NCI-H510A (cell line): Measurements from ENCODE around the gene LIMK2.

ENCODE experiments used
- DNase-seq: peaks from one replicate; lab custom pipeline; 2025; lab: John Stamatoyannopoulos, UW

The LIMK2 gene

DNA sequence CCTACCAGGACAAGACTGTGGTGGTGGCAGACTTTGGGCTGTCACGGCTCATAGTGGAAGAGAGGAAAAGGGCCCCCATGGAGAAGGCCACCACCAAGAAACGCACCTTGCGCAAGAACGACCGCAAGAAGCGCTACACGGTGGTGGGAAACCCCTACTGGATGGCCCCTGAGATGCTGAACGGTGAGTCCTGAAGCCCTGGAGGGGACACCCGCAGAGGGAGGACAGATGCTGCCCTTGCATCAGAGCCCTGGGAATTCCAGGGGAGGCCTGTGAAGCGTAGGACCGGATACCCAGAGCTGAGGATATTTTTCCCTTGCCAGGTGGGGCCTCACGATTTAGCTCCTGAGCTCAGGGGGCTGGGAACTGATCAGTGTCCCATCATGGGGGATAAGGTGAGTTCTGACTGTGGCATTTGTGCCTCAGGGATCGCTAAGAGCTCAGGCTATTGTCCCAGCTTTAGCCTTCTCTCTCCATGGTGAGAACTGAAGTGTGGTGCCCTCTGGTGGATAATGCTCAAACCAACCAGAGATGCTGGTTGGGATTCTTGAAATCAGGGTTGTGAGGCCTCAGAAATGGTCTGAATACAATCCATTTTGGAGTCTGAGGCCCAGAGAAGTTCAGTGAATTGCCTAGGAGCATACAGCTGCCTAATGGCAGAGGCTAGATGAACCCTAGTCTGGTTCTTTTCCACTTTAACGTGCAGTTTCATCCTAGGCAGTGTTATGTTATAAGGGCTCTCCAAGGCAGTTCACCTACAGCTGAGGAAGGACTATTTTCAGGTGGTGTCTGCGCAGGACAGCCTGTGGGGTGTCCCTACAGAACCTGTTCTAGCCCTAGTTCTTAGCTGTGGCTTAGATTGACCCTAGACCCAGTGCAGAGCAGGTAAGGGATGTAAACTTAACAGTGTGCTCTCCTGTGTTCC is 60.7 kb downstream of the LIMK2 start:
- no peak for DNase-seq

DNA sequence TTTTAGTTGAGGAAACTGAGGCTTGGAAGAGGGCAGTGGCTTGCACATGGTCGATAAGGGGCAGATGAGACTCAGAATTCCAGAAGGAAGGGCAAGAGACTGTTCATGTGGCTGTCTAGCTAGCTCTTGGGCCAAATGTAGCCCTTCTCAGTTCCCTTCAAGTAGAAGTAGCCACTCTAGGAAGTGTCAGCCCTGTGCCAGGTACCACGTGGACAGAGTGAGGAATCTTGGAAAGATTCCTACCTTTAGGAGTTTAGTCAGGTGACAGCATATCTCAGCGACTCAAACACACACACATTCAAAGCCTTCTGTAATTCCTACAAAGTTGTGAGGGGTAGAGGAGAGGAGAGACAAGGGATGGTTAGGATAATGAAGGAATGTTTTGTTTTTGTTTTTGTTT is 61.9 kb downstream of the LIMK2 start:
- no peak for DNase-seq

DNA sequence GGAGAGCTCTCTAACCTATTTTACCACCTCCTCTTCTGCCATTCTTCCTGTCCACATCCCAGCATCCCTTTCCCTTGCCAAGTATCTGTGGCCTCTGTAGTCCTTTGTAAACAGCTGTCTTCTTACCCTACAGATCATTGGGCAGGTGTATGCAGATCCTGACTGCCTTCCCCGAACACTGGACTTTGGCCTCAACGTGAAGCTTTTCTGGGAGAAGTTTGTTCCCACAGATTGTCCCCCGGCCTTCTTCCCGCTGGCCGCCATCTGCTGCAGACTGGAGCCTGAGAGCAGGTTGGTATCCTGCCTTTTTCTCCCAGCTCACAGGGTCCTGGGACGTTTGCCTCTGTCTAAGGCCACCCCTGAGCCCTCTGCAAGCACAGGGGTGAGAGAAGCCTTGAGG is 62.9 kb downstream of the LIMK2 start:
- DNase-seq = no peak

DNA sequence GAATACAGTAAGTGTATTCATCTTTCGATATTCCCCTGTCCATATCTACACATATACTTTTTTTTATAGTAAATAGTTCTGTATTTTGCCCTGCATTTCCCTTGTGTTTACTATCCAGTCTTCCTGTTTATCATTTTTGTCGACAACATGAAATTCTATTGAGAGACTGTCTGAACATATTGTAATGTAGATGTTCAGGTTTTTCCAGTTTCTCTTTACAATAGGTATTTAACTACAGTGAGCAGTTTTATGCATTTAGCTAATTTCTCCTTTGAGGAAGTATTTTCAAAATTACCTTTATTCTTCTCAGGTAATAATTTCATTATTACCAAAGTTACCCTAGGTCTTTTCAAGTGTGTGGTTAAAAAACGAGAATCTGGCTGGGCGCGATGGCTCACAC is 63.5 kb downstream of the LIMK2 start:
- no peak for DNase-seq

DNA sequence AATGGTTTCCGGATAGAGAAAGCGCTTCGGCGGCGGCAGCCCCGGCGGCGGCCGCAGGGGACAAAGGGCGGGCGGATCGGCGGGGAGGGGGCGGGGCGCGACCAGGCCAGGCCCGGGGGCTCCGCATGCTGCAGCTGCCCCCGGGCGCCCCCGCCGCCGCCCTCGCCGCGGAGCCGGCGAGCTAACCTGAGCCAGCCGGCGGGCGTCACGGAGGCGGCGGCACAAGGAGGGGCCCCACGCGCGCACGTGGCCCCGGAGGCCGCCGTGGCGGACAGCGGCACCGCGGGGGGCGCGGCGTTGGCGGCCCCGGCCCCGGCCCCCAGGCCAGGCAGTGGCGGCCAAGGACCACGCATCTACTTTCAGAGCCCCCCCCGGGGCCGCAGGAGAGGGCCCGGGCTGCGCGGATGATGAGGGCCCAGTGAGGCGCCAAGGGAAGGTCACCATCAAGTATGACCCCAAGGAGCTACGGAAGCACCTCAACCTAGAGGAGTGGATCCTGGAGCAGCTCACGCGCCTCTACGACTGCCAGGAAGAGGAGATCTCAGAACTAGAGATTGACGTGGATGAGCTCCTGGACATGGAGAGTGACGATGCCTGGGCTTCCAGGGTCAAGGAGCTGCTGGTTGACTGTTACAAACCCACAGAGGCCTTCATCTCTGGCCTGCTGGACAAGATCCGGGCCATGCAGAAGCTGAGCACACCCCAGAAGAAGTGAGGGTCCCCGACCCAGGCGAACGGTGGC is 64.5 kb downstream of the LIMK2 start:
- no peak for DNase-seq

DNA sequence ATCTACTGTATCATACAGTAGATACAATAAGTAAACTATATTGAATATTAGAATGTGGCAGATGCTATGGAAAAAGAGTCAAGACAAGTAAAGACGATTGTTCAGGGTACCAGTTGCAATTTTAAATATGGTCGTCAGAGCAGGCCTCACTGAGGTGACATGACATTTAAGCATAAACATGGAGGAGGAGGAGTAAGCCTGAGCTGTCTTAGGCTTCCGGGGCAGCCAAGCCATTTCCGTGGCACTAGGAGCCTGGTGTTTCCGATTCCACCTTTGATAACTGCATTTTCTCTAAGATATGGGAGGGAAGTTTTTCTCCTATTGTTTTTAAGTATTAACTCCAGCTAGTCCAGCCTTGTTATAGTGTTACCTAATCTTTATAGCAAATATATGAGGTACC is 65.6 kb downstream of the LIMK2 start:
- no peak for DNase-seq

DNA sequence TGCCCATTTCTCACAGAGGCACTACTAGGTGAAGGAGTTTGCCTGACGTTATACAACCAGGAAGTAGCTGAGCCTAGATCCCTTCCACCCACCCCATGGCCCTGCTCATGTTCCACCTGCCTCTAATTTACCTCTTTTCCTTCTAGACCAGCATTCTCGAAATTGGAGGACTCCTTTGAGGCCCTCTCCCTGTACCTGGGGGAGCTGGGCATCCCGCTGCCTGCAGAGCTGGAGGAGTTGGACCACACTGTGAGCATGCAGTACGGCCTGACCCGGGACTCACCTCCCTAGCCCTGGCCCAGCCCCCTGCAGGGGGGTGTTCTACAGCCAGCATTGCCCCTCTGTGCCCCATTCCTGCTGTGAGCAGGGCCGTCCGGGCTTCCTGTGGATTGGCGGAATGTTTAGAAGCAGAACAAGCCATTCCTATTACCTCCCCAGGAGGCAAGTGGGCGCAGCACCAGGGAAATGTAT is 66.1 kb downstream of the LIMK2 start:
- DNase-seq = no peak

DNA sequence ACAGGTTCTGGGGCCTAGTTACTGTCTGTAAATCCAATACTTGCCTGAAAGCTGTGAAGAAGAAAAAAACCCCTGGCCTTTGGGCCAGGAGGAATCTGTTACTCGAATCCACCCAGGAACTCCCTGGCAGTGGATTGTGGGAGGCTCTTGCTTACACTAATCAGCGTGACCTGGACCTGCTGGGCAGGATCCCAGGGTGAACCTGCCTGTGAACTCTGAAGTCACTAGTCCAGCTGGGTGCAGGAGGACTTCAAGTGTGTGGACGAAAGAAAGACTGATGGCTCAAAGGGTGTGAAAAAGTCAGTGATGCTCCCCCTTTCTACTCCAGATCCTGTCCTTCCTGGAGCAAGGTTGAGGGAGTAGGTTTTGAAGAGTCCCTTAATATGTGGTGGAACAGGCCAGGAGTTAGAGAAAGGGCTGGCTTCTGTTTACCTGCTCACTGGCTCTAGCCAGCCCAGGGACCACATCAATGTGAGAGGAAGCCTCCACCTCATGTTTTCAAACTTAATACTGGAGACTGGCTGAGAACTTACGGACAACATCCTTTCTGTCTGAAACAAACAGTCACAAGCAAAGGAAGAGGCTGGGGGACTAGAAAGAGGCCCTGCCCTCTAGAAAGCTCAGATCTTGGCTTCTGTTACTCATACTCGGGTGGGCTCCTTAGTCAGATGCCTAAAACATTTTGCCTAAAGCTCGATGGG is 66.7 kb downstream of the LIMK2 start:
- no peak for DNase-seq

DNA sequence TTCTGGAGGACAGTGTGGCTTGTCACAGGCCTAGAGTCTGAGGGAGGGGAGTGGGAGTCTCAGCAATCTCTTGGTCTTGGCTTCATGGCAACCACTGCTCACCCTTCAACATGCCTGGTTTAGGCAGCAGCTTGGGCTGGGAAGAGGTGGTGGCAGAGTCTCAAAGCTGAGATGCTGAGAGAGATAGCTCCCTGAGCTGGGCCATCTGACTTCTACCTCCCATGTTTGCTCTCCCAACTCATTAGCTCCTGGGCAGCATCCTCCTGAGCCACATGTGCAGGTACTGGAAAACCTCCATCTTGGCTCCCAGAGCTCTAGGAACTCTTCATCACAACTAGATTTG is 67.2 kb downstream of the LIMK2 start:
- no peak for DNase-seq

DNA sequence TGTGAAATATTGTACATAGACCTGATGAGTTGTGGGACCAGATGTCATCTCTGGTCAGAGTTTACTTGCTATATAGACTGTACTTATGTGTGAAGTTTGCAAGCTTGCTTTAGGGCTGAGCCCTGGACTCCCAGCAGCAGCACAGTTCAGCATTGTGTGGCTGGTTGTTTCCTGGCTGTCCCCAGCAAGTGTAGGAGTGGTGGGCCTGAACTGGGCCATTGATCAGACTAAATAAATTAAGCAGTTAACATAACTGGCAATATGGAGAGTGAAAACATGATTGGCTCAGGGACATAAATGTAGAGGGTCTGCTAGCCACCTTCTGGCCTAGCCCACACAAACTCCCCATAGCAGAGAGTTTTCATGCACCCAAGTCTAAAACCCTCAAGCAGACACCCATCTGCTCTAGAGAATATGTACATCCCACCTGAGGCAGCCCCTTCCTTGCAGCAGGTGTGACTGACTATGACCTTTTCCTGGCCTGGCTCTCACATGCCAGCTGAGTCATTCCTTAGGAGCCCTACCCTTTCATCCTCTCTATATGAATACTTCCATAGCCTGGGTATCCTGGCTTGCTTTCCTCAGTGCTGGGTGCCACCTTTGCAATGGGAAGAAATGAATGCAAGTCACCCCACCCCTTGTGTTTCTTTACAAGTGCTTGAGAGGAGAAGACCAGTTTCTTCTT is 67.9 kb downstream of the LIMK2 start:
- DNase-seq = no peak

DNA sequence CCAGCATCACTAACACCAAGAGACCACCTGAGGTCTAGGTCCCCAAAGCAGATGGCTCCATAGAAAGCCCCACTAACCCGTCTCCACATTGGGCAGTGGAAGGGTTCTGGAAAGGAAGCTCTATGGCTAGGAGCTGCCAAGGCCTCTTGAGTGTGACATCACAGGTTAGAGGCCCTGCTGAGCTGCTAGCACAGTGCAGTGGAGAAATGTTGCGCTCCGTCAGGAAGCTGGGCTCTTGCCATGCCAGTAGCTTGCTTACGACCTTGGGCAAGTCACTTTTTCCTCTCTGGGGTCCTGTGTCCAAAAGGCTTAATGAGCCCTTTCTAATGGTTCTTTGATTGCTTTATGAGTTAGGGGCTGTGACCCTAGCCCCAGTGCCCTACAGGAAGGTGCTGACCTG is 69.6 kb downstream of the LIMK2 start:
- no peak for DNase-seq

DNA sequence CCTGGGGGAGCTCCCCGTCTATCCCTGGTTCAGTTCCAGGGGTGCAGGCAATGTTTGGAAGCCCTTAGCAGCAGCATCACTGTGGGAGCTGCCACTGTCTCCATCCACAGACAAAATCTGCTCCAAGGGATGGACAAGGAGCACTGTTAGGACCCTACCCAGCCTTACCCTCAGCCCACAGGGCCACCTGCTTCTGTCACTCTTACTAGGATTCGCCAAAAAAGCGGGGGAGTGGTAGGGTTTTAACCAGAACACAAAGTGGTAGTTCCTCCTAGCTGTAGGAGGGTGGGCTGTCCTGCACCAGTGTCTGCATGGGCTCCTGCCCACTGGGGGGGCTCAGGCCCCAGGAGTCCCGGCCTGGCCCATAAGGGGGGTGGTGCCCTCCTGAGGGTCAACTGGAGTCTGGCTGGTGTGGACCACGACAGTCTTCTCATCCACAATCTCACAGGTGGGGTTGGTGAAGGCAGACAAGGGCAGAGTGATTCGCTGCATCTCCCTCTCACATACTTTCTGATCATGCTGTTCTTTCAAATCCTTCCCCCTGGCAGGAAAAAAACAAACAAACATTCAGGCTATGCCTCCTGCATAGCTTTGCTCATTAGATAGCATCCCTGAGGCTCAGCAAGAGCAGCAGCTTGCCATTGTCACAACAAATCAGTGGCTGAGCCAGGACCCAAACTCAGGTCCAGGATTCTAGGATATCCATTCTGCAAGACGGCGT is 70.8 kb downstream of the LIMK2 start:
- no peak for DNase-seq

DNA sequence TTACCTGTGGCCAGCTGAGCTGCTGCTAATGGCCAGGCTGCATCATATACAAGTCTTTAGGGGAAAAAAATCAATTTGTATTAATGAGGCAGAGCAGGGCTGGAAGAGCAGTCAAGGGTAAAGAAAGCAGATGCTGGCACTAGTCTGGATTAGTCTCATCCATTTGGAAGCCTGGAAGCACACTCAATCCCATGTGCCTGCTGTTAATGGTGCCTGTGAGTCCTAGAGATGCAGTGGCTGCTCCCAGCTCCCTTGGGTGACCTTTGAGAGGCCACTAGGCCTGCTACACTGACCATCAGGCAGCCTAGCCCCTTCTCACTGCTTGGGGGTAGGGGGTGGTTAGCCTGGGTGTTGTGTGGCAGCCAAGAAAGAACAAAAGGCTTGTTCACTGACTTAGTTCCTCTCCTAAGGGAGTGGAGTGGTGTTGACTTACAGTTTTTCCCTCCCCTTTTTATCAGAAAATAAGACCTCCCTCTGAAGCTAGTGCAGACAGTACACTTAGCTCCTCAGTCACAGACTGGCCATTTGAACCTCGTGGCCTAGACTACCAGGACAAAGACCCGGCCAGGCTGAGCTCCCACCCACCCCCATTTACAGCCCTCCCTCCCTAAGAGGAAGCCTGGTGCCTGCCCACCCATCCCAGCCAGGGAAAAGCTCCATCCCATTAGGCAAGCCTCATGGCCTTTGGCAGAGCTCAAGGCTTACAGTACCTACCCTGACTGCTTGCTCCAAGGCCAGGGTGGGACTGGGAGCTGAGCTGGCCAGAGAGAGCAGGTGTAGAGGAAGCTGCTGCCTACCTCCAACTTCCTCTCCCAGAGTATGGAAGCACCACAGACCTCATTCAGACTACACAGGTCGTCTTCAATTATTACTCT is 72.4 kb downstream of the LIMK2 start:
- no peak for DNase-seq

DNA sequence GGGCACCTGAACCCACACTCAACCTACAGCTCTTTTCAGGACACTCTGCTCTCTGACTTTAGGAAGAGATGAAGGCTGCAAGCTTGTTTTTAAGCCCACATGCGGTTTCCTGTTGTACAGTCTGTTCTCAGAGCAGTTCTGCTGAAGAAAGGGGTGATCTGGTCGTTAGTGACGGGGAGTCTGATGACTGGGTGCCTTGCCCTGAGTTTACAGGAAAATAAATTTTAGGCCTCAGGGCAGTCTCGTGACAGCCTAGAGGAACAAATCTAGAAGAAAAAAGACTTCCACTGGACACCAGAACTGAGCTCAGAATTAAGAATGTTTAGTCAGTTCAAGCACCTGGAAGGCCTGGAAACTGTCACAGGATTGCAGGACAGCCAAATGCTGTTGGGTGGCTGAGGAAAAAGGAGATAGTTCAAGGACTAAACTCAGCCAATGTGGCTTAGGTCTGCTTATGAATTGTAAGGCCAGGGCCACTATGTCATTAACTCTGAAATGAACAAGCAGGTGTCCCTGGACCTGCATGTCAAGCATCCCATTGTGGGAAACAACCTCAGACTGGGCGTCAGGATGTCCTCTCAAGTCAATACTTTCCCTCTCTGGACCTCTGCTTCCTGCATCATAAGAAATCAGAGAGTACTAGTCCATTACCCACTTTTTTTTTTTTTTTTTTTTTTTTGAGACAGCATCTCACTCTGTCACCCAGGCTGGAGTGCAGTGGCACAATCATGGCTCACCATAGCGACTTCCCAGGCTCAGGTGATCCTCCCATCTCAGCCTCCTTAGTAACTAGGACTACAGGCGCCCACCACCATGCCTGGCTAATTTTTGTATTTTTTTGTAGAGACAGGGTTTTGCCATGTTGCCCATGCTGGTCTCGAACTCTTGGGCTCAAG is 74.5 kb downstream of the LIMK2 start:
- no peak for DNase-seq

DNA sequence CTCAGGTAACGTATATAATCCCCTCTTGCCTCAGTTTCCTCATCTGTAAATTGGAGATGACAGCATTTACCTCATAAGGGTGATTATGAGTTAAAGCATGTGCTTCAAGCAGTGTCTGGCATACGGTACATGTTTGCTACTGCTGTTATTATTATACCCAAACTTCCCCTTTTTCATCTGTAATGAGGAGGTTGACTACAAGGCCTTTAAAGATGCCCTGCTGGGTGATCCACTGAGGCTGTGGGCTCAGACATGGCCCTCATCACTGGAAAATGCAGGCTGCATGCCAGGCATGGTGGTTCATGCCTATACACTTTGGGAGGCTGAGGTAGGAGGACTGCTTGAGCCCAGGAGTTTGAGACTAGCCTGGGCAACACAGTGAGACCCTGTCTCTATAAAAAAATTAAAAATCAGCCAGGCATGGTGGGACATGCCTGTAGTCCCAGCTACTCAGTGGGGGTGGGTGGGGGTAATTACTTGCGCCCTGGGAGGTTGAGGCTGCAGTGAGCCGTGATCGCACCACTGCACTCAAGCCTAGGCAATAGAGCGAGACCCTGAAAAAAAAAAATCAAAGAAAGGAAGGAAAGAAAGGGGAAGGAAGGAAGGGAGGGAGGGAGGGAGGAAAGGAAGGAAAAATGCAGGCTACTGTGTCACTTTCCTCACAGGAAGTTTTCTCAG is 75.9 kb downstream of the LIMK2 start:
- no peak for DNase-seq

DNA sequence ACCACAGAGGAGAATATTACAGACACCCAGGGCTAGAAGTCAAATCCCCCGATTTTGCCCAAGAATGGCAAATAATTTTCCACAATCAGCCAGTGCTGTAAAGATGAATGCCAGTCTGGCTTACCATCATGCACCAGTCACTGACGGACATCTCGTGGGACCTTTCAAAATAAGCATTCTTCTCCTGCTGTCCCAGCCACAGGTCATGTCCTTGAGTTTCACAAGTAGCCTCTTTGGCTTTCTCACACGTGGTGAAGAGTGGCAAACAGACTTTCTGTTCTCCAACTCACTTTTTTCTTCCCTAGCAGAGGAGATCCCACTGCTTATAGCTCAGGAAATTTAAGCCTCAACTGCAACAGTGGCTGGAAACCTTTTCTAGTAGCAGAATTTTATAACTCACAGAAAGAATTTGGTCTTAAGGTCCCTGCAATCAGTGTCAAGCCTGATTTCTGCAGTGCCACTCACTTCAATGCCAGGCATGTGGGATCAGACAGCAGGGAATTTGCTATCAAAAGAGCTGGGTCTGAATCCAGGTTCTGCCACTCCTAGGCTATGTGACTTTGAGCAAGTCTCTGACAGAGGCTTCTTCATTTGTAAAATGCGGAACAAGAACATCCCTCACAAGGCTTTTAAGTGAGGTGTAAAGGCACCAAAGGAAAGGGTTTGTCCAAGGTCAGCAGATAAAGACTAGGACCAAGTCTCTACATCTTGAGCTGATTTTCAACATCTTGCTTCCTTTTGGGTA is 76.6 kb downstream of the LIMK2 start:
- no peak for DNase-seq

DNA sequence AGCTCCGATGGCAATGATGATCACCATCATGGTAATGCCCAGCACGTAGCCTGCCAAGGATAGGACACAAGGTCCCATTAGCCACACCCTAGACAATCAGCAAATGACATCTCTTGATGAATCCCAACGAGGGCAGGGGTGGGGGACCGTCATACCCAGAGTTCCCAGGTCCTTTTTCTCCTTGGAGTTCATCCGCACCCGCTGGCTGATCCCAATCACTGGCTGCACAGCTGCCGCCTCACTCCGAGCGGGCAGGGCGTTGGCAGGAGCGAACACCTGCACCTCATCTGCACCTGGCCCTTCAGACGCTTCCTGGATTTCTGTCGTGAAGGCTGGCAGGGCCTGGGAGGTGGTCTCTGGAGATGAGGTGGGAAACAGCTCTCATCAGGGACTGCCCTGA is 77.2 kb downstream of the LIMK2 start:
- DNase-seq = peak; percentile 86
